Renal cortex interstitium (tissue), 11 donors: ENCODE measurements around the gene METTL6. TPM values are rescaled to one million over a fixed set of nuclear protein-coding genes. Genes with fewer than 3 reads are reported as not detected.

Experiments
- DNase-seq, 11 donors: peaks; one replicate each; pipeline ENCODE4 v3.0.0-alpha.2; 2013; ENCODE audit warnings: low read depth in 9 of 11, low spot score in 4 of 11; ENCODE audit errors: extremely low read depth in 1 of 11
- polyA plus RNA-seq, 3 donors: library from polyadenylated mRNA; unstranded; fragments of 120-200 nt; gene quantifications; one replicate each; pipeline ENCODE4 v1.2.1, GENCODE V29; 2013; ENCODE audit not compliant: insufficient read length in 3 of 3

METTL6 gene
- polyA plus RNA-seq, 3 donors: 27.8 to 30.4 (median 28.9) TPM

GRCh38 chr3:15453991-15454625 lies 26.8 kb upstream of the METTL6 start:
- no peak for DNase-seq

DNA sequence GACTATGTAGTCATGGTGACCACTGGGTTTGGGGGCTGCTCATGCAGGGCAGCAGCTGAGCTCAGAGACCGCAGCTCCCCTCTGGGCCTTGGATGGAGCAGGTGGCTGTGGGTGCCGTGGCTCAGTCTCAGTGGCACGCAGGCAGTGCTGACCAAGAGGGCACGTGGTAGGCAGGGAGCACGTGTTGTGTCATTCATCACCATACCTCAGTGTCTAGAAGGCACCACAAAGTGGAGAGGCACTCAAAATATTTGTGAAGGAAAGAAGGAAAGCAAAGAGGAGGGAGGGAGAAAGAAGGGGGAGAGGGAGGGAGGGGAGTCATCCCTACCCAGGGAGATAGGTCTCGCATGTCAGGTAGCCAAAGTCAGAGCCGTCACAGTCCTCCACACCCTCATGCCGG lies 26.2 kb upstream of the METTL6 start:
- no peak for DNase-seq

- no peak for DNase-seq
Observed at GRCh38 chr3:15452961-15453360, 25.6 kb upstream of the METTL6 start.

DNA sequence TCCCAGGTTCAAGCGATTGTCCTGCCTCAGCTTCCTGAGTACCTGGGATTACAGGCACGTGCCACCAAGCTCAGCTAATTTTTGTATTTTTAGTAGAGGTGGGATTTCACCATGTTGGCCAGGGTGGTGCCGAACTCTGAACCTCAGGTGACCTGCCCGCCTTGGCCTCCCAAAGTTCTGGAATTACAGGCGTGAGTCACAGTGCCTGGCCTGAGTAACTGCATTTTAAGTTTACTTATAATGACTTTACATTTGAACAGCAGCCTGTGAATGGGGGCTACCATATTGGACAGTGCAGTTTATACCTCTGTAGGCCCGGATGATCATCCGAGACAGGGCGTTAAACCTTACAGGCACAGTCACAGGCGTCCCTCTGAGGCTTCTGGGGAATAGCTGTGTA lies 24.8 kb upstream of the METTL6 start:
- no peak for DNase-seq

DNA sequence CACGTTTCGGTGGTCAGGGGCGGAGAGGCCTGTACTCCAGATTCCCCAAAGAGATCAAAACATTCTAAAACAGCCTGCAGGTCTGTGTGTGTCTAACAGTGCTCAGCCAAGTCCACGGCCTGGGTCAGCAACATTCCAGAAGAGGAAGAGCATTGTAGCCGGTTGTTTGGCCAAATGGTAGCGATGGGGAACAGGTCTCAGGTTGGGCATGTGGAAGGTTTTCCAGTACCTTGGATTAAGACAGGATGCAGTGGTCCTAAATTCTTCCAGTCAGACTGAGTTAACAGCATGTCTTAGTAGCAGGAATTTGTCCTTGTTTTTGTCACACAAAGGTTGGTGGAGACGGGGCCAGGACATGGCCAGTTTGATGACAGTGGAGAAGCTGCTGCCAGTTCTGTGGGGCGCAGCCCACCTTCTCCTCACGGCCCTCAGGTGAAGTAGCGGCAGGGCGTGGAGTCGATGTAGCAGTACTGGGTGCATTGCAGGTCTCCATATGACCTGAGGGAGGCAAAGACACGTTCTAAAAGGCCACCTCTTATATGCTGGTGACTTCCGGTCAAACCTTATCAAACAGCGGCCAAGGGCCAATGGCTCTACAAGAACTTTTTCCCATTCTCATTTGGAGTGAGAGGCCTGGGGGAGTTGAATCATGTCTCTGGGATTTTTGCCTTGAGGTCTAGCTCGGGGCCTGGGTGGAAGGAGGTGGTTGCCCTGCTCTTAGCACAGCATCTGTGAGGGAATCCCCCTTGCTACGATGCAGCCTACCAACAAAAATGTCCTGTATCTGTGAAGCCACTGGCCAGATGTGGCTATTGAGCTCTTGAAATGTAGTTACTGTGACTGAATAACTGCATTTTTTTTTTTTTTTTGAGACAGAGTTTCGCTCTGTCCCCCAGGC lies 24.1 kb upstream of the METTL6 start:
- no peak for DNase-seq

- no peak for DNase-seq
Observed at GRCh38 chr3:15450438-15451215, 23.3 kb upstream of the METTL6 start.

GRCh38 chr3:15449489-15450224 lies 22.3 kb upstream of the METTL6 start:
- no peak for DNase-seq

- no peak for DNase-seq
Observed at GRCh38 chr3:15443826-15444524, 16.6 kb upstream of the METTL6 start.

- no peak for DNase-seq
Observed at GRCh38 chr3:15440891-15441290, 13.5 kb upstream of the METTL6 start.

DNA sequence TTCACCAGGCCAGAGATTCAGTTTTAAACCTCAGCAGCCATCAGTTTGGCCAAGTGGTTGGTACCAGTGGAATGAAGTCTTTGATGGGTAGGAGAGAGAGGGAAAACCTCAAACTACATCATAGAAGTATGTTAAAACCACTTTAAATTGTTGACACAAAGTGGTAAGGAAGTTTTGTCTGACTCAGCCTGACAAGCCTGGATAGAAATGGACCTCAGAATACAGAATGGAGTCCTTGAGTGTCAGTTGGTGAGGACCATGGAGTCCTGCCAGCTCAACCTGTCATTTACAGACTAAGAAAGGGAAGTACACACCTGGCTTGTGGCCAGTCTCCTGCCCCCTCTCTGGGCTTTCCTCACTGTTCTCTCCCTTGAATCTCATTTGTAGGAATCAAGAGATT lies 12.1 kb upstream of the METTL6 start:
- no peak for DNase-seq

- no peak for DNase-seq
Observed at GRCh38 chr3:15438983-15439382, 11.6 kb upstream of the METTL6 start.

- DNase-seq: no peak
Observed at GRCh38 chr3:15436246-15436645, 8.9 kb upstream of the METTL6 start.

DNA sequence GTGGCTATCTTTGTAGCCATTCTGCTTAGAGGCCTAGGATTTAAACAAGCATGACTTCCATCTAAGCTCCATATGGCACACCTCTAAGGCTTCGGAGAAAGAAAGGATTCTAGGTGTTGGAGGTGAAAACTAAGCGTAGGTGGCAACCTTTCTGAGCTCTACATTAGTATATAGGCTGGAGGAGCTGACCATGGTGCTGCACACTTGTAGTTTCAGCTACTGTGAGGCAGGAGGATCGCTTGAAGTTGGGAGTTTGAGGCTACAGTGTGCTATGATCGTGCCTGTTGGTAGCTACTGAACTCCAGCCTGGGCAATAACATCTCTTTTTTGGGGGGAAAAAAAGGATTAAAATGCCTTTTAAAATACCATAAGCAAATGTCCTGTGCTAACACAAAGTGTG lies 7.4 kb upstream of the METTL6 start:
- no peak for DNase-seq

DNA sequence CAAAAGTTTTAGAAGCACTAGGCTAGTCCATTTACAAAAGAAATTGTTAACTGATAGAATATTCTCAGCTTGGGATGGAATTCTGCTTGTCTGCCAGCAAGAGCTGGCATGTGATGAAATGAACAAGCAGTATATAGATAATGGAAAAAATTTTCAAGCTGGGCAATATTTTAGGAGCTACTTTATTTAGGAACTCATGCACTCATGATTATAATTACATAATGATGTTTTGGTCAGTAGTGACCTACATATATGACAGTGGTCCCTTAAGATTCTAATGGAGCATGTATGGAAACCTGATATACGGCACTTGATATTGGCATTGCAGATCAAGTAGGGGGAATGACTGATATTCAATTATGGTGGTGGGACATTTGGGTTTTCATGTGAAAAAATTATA lies 6.2 kb upstream of the METTL6 start:
- no peak for DNase-seq

GRCh38 chr3:15431256-15431837 lies 4.0 kb upstream of the METTL6 start:
- DNase-seq: no peak

- DNase-seq: no peak
Observed at GRCh38 chr3:15430624-15431023, 3.3 kb upstream of the METTL6 start.

DNA sequence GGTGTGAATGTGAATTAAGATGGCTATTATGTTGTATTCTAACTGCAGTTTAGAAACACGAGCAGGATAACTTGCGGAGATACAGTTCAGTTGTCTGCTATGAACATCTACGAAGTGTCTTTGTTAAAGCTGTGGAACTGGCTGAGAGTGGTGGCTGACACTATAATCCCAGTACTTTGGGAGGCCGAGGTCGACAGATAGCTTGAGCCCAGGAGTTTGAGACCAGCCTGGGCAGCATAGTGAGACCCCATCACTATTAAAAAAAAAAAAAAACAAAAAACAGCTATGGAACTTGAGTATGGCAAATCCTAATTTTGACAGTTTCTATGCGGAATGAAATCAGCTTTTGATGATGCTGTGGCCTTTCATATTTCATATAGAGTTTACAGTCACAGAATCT lies 1.7 kb upstream of the METTL6 start:
- no peak for DNase-seq

DNA sequence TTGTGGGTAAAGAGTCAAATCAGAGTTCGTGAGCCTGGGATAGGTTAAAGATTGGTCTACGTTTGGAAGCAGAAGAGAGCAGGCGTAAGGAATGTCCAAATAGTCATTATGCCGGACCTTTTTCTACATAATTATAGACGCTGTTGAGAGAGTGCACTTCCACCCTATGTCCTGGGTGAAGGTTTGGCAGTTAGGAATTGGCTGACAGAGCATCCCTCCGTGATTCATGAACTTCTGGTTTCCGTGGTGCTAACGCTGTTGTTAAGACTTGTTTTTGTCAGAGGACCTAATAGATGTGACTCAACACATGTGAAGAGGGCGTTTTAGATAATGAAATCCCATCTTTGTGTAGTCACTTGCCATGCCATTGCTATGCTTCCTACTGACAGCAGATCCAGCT lies 1.2 kb upstream of the METTL6 start:
- no peak for DNase-seq
